Sigmoid colon (tissue), 7 donors: Measurements from ENCODE around the gene SMYD3. TPM values are rescaled to one million over a fixed set of nuclear protein-coding genes. Genes with fewer than 3 reads are reported as not detected.

Experiments
- DNase-seq: peaks from one replicate; pipeline ENCODE4 v3.0.0-alpha.2; 2019
- H3K27ac ChIP-seq, 4 donors: fragments of 200-600 bp; sonication (generic); one replicate each; pipeline ENCODE4 v1.5.1; 2016 to 2019; ENCODE audit warnings: mild to moderate bottlenecking in 1 of 4
- H3K27me3 ChIP-seq, 3 donors: fragments of 200-600 bp; sonication (generic); one replicate each; pipeline ENCODE4 v1.5.1; 2019; ENCODE audit warnings: mild to moderate bottlenecking in 1 of 3
- H3K36me3 ChIP-seq, 4 donors: fragments of 200-600 bp; sonication (generic); one replicate each; pipeline ENCODE4 v1.5.1; 2016 to 2019
- H3K4me1 ChIP-seq, 4 donors: fragments of 200-600 bp; sonication (generic); one replicate each; pipeline ENCODE4 v1.5.1; 2017 to 2019
- H3K4me3 ChIP-seq, 4 donors: fragments of 200-600 bp; sonication (generic); one replicate each; pipeline ENCODE4 v1.5.1; 2017 to 2019; ENCODE audit warnings: mild to moderate bottlenecking in 2 of 4, moderate library complexity in 1 of 4
- H3K9me3 ChIP-seq, 4 donors: fragments of 200-600 bp in 3 of 4; sonication (generic) in 3 of 4; one replicate each; pipeline versions ENCODE4 v1.5.1 to v1.6.1; 2013 to 2019
- CTCF ChIP-seq, 4 experiments: fragments of 450-650 bp in 3 of 4; fragments of 200-600 bp in 1 of 4; IDR thresholded peaks; one replicate each; pipeline ENCODE4 v1.5.1; 2016 to 2019; ENCODE audit warnings: antibody characterized with exemption in 4 of 4, mild to moderate bottlenecking in 3 of 4, moderate library complexity in 2 of 4
- EP300 ChIP-seq, 4 donors: sonication (generic); formaldehyde crosslinking; IDR thresholded peaks; one replicate each; pipeline ENCODE4 v1.6.1; 2017; ENCODE audit warnings: antibody characterized with exemption in 4 of 4
- POLR2A ChIP-seq, 2 donors: fragments of 450-650 bp; IDR thresholded peaks; one replicate each; pipeline ENCODE4 v1.6.1; 2016; ENCODE audit warnings: antibody characterized with exemption in 2 of 2, mild to moderate bottlenecking in 2 of 2, moderate library complexity in 2 of 2
- POLR2AphosphoS5 ChIP-seq, 4 donors: sonication (generic); formaldehyde crosslinking; IDR thresholded peaks; one replicate each; pipeline ENCODE4 v1.6.1; 2017; ENCODE audit warnings: antibody characterized with exemption in 4 of 4
- WGBS, 2 donors: extraction: QIAGEN DNeasy Blood & Tissue Kit; methylation state at CpG; one replicate each; pipeline ENCODE4 v1.1.7; 2013; 5-methylcytosine and 5-hydroxymethylcytosine counted together
- intact Hi-C: fragments of 100-400 bp; cut with DNase I; formaldehyde crosslinking; loops from one replicate; pipeline ENCODE4 v1.15.1; 2023
- polyA plus RNA-seq, 3 donors: library from polyadenylated mRNA; stranded (reverse); fragments of 200-250 nt; gene quantifications; one replicate each; pipeline ENCODE4 v1.2.3, GENCODE V29; 2013
- total RNA-seq, 4 donors: library from RNA; depleted of rRNA; stranded (reverse); fragments of >200 nt; gene quantifications; one replicate each; pipeline ENCODE4 v1.1.0, GENCODE V29; 2016
- donor health status: healthy with polysubstance abuse.
- donor health status: Bipolar disorder and iron deficiency.
- donor health status: healthy.

The SMYD3 gene
- total and polyA plus RNA-seq, 7 donors: 8.7 to 23.8 (median 17.1) TPM

GRCh38 chr1:246153796-246154212 is 353.3 kb downstream of the SMYD3 start:
- 98% methylated on average over 3 of the region's 3 CpGs for WGBS, 2 donors
- H3K4me3 ChIP-seq: no peak overlapping the region
- intact Hi-C loops: no loop called here
- peaks cover 0 to 8% (median 4%) of the 10 kb centered on the region in 4 donors for H3K4me1 ChIP-seq
- no peaks in the 10 kb centered on the region for H3K9me3 ChIP-seq
- TF ChIP-seq EP300 (IDR thresholded peaks at IDR 0.05) (no peak), POLR2AphosphoS5 (IDR thresholded peaks at IDR 0.05) (no peak), POLR2A (IDR thresholded peaks at IDR 0.05) (no peak), CTCF (IDR thresholded peaks at IDR 0.05) (no peak)
- no peaks in the 10 kb centered on the region for H3K36me3 ChIP-seq
- no peaks in the 10 kb centered on the region for H3K27me3 ChIP-seq
- no peak for DNase-seq
- H3K27ac ChIP-seq: no peak overlapping the region

GRCh38 chr1:246152986-246153431 is 354.1 kb downstream of the SMYD3 start:
- intact Hi-C loops: no loop called here
- WGBS, 2 donors: 76 to 90% methylated on average over 3 of the region's 3 CpGs
- TF ChIP-seq POLR2A (IDR thresholded peaks at IDR 0.05) (no peak), CTCF (IDR thresholded peaks at IDR 0.05) (no peak), POLR2AphosphoS5 (IDR thresholded peaks at IDR 0.05) (no peak), EP300 (IDR thresholded peaks at IDR 0.05) (no peak)
- no peak for DNase-seq
- H3K27ac ChIP-seq: no peak overlapping the region
- H3K36me3 ChIP-seq: no peaks in the 10 kb centered on the region
- no peaks in the 10 kb centered on the region for H3K9me3 ChIP-seq
- H3K4me1 ChIP-seq: peaks cover 0 to 8% (median 4%) of the 10 kb centered on the region in 4 donors
- H3K27me3 ChIP-seq: no peaks in the 10 kb centered on the region
- H3K4me3 ChIP-seq: no peak overlapping the region

GRCh38 chr1:246151796-246152434 is 355.2 kb downstream of the SMYD3 start:
- TF ChIP-seq POLR2A (IDR thresholded peaks at IDR 0.05) (no peak), POLR2AphosphoS5 (IDR thresholded peaks at IDR 0.05) (no peak), CTCF (IDR thresholded peaks at IDR 0.05) (no peak), EP300 (IDR thresholded peaks at IDR 0.05) (no peak)
- H3K9me3 ChIP-seq: no peaks in the 10 kb centered on the region
- H3K27ac ChIP-seq: no peak overlapping the region
- 82 to 86% methylated on average over 6 of the region's 6 CpGs for WGBS, 2 donors
- intact Hi-C loops: no loop called here
- H3K36me3 ChIP-seq: no peaks in the 10 kb centered on the region
- H3K4me3 ChIP-seq: no peak overlapping the region
- H3K27me3 ChIP-seq: no peaks in the 10 kb centered on the region
- DNase-seq: no peak
- peaks cover 0 to 7% (median 3%) of the 10 kb centered on the region in 4 donors for H3K4me1 ChIP-seq

GRCh38 chr1:246149543-246149942 is 357.5 kb downstream of the SMYD3 start:
- Histone ChIP-seq H3K4me1 (no peaks in the 10 kb centered on the region), H3K27me3 (no peaks in the 10 kb centered on the region), H3K4me3 (no peak overlapping the region), H3K36me3 (no peaks in the 10 kb centered on the region), H3K9me3 (no peaks in the 10 kb centered on the region), H3K27ac (no peak overlapping the region)
- intact Hi-C loops: no loop called here
- 95 to 97% methylated on average over 2 of the region's 2 CpGs for WGBS, 2 donors
- DNase-seq: no peak
- TF ChIP-seq CTCF (IDR thresholded peaks at IDR 0.05) (no peak), POLR2A (IDR thresholded peaks at IDR 0.05) (no peak), EP300 (IDR thresholded peaks at IDR 0.05) (no peak), POLR2AphosphoS5 (IDR thresholded peaks at IDR 0.05) (no peak)
